Epidermal melanocyte (primary cell): ENCODE results near the gene PI4KB.
A peak's percentile ranks its signal among the peaks of the same experiment; 100 is the strongest.

Experiments
- DNase-seq: peaks from one replicate; pipeline ENCODE4 v3.0.0; 2011; ENCODE audit warnings: low spot score; ENCODE audit not compliant: insufficient read length

PI4KB gene

GRCh38 chr1:151346082-151346768 is 19.0 kb upstream of the PI4KB start:
- no peak for DNase-seq

GRCh38 chr1:151344291-151344690 is 17.1 kb upstream of the PI4KB start:
- no peak for DNase-seq

GRCh38 chr1:151343587-151343986 is 16.4 kb upstream of the PI4KB start:
- no peak for DNase-seq

GRCh38 chr1:151342569-151342968 is 15.4 kb upstream of the PI4KB start:
- DNase-seq: no peak

- DNase-seq: no peak
Observed at GRCh38 chr1:151342021-151342420, 14.8 kb upstream of the PI4KB start.

GRCh38 chr1:151340870-151341754 is 13.9 kb upstream of the PI4KB start:
- DNase-seq: peak; percentile 52

- DNase-seq: no peak
Observed at GRCh38 chr1:151336556-151336955, 9.3 kb upstream of the PI4KB start.

- no peak for DNase-seq
Observed at GRCh38 chr1:151334822-151335221, 7.6 kb upstream of the PI4KB start.

- no peak for DNase-seq
Observed at GRCh38 chr1:151327903-151328674, 873 bp upstream of the PI4KB start.

GRCh38 chr1:151326619-151327222 is 495 bp downstream of the PI4KB start:
- DNase-seq: peak; percentile 74

- no peak for DNase-seq
Observed at GRCh38 chr1:151325646-151326429, 1.4 kb downstream of the PI4KB start.

- no peak for DNase-seq
Observed at GRCh38 chr1:151325231-151325630, 2.0 kb downstream of the PI4KB start.

- DNase-seq: no peak
Observed at GRCh38 chr1:151324390-151324930, 2.8 kb downstream of the PI4KB start.

- no peak for DNase-seq
Observed at GRCh38 chr1:151318975-151319374, 8.2 kb downstream of the PI4KB start.

- no peak for DNase-seq
Observed at GRCh38 chr1:151315565-151316235, 11.5 kb downstream of the PI4KB start.

- peak; percentile 78 for DNase-seq
Observed at GRCh38 chr1:151314137-151314875, 12.9 kb downstream of the PI4KB start.

- DNase-seq: no peak
Observed at GRCh38 chr1:151313501-151313900, 13.7 kb downstream of the PI4KB start.

GRCh38 chr1:151312826-151313225 is 14.4 kb downstream of the PI4KB start:
- no peak for DNase-seq

GRCh38 chr1:151312411-151312810 is 14.8 kb downstream of the PI4KB start:
- DNase-seq: no peak
